Forelimb muscle (tissue), 1 donor: ENCODE measurements around the gene ANO1. TPM values are rescaled to one million over a fixed set of nuclear protein-coding genes. Genes with fewer than 3 reads are reported as not detected.
"Not testable (repeated sequence)": the region's sequence is repeated elsewhere in the genome, so short reads cannot be mapped to it uniquely, and the experiment has no call there.

Experiments used
- DNase-seq: peaks from one replicate; pipeline ENCODE4 v3.0.0-alpha.2; 2013; ENCODE audit warnings: low read depth
- polyA plus RNA-seq: library from polyadenylated mRNA; unstranded; fragments of 120-200 nt; gene quantifications from one replicate; pipeline ENCODE4 v1.2.1, GENCODE V29; 2013; ENCODE audit not compliant: insufficient read length

The ANO1 gene
- 6.3 TPM for polyA plus RNA-seq

DNA sequence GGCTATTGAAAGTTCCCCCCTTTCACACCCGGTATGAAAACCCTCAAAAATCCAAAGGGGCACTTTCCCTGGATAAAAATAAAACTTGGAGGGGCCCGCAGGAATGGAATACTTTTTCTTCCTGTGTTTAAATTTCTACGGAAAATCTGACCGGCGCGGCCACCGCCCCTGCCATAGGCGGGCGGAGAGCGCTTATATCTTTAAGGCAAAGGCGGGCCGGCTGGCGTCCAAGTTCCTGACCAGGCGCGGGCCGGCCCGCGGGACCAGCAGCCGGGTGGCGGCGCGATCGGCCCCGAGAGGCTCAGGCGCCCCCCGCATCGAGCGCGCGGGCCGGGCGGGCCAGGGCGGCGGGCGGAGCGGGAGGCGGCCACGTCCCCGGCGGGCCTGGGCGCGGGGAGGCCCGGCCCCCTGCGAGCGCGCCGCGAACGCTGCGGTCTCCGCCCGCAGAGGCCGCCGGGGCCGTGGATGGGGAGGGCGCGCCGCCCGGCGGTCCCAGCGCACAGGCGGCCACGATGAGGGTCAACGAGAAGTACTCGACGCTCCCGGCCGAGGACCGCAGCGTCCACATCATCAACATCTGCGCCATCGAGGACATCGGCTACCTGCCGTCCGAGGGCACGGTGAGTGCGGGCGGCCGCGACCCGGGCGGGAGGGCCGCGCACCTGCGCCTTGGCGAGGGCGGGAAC lies at the start of gene ANO1:
TSS of gene ANO1 (plus strand) at position 223 of the 686 bp plus-strand sequence. CDS start at position 513, 290 bp downstream.
- no peak for DNase-seq

DNA sequence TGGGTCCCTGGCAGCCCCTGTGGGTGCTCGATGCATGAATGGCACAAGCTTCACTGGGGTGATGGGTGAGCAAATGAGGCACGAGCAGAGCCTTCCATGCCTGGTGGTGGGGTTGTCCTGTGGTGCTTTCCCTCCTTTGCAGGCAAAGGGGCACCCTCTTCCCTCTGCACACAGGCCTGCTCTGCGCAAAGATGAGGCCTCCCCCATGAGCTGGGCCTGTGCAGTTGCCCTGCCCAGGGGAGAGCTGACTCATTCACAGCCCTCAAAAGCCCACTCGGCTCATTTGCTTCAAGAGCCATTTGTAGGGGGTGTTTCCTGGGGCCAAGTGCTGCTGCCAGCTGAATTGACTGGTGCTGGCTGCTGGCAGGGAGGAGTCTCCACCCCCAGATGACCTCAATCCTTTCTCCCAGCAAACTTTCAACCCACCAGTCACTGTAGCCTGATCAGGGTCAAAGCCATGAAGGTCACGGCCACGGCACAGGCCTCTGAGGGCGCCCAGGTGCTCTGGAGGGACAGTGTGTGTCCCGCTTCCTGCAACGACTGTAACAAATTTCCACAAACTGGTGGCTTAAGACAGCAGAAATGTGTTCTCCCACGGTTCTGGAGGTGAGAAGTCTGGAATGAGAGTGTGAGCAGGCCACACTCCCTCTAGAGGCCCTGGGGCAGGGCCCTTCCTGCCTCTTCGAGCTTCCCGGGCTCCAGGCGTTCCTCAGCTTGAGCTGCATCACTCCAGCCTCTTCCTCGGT lies 48.8 kb upstream of the ANO1 start:
- DNase-seq = no peak

DNA sequence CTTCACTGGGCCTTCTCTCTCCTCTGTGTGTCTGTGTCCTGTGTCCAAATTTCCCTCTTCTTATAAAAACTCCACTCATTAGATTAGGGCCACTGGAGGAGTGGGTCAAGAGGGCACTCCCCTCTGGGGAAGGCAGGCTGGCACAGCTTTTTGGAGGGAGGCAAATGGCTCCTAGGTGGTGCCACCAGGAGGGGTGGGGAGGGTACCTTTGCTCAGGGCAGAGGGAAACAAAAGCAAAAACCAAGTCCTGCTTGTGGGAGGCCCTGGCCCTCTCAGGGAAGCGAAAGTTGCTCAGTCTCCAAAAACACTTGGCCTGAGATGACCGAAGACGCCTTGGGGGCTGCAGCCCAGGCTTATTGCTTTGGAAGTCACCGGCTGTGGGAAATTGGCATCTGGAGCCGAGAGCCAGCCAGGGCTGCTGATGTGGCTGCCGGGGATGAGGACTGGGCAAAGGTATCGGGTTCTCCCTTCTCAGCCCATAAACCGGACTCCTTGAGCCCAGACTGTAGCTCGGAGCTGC lies 48.2 kb upstream of the ANO1 start:
- DNase-seq = no peak

DNA sequence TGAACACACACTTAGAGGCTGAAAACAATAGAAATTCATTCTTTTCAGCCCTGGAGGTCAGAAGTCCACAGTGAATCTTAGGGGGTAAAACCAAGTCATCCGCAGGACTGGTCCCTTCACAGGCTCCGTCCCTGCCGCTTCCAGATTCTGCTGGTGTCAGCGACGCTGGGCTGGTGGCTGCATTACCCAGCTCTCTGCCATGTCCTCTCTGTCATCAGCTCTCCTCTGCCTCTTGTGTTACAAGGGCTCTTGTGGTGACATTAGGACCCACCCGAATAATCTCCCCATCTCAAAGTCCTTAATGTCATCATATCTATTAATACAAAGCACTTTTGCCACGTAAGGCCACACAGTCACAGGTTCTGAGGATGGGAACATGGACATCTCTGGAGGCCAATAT lies 47.7 kb upstream of the ANO1 start:
- no peak for DNase-seq

DNA sequence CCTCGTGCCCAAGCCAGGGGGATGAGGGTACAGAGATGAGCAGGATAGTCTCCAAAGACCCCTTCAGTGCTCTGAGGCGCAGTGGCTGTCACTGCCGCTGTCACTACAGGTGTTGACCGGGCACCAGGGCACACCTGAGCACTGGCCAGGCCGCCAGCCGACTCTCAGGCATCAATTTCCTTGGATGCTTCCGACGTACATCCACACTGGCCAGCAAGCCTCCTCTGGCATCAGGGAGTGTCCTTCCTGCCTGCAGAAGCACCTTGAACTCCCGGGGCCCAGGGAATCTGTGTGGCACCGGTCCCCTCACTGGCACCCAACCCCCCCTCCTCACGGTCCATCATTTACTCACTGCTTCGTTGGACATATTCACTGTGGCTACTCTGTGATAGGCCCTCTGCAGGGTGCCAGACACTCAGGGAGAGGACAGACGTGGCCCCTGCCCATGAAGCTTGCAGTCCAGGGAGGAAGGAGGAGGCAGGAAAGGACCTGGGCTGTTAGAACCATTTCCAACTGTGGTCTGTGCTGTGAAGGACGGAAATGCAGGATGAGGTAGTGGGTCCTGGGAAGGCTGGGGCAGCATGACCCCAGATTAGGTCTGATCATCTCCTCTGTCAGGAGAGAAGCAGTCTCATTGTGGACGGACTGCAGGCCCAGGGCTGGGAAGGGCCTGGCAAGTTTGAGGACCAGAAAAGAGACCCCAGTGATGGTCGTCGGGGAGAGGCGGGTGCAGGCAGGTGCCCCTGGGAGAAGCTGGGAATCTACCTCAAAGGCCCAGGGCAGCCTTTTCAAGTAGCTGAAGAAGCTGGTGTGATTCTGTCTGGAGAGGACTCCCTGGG lies 46.3 kb upstream of the ANO1 start:
- DNase-seq = no peak

DNA sequence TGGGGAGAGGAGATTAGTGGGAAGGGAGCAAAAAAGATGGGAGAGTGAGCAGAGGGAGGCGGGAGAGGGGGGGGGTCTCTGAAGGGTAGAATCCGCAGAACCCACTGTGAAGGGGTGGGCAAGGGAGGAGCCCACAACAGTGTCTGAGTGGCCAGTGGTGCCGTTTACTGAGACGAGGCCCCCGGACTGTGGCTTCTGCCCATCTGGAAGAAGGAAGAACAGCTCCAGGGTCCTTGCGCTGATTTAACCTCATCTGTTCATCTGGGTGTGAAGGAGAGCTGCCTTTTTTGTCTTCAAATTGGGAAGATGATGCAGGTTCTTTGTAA lies 45.7 kb upstream of the ANO1 start:
- no peak for DNase-seq

DNA sequence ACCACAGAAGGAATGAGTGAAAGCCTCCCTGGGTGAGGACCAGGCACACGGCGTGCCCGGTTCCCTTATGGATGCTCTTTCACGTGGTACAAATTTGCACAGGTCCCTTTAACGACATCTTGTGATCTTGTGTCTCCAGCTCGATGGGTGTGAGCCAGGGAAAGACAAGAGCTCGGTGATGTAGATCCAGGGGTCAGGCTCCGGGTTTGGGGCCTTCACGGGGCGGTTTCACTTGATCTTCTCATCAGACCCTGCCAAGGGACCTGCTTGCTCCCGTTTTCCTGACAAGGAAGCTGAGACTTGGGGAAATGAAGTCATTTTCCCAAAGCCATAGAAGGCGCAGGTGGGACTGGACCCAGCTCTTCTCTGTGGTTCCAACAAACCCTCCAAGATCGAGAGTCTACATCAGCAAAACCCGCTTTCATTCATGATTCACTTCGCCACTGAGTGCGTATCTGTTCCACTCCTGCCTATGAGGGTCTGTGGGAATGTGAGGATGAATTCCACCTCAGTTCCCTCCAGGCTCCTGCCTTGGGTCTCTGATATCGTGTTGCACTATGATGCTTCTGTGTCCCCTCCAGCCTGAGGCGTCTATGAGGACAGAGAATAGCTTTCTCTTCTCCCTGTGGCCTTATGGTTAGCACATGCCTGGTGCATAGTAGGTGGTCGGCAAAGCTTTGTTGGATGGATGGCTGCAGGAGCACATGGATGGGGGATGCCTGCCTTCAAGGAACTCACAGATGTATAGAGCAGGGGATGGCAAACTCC lies 45.0 kb upstream of the ANO1 start:
- DNase-seq = no peak

DNA sequence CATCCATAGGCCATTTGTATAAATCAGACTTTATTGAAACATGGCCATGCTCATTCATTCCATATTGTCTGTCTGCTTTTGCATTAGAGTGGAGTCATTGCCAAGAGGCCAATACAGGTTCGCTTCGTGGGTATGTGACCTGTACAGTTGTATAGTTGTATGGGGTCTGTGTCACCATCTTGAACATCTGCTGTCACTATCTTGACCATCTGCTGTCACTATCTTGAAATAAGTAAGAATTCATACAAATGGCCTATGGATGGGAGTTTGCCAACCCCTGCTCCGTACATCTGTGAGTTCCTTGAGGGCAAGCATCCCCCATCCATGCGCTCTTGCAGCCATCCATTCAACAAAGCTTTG lies 44.4 kb upstream of the ANO1 start:
- DNase-seq = no peak

DNA sequence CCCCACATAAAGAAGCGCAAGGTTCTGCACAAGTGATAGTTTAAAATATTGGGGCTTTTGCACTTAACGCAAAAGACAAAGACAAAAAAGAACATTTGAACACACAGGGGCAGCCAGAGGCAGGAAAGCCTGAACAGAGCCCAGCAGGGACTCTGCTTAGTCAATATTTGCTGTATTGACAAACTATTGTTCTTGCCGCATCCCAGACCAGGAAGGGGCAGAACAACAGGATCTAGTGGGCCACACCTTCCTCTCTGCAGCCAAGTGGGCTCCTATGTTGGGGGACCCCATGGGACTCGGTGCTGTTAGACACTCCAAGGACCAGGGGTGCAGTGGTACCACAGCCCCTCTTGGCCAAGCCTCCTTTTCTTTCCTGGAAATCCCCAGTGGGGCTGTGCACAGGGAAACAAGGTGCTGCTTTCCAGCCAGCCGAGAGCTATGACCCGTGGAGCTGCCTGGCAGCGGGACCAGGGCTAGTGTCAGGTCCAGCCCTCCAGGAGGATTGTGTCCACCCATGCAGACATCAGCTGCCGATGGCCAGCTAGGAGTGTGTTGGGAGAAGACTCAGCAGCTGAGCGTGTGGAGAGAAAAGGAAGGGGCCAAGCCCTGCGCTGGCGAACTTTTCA lies 43.3 kb upstream of the ANO1 start:
- DNase-seq = no peak

DNA sequence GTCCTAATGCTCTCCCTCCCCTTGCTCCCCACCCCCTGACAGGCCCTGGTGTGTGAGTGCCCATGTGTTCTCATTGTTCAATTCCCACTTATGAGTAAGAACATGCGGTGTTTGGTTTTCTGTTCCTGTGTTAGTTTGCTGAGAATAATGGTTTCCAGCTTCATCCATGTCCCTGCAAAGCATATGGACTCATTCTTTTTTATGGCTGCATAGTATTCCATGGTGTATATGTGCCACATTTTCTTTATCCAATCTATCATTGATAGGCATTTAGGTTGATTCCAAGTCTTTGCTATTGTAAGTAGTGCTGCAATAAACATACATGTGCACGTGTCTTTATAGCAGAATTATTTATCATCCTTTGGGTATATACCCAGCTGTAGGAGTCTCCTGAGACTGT lies 42.5 kb upstream of the ANO1 start:
- DNase-seq = not testable (repeated sequence)

DNA sequence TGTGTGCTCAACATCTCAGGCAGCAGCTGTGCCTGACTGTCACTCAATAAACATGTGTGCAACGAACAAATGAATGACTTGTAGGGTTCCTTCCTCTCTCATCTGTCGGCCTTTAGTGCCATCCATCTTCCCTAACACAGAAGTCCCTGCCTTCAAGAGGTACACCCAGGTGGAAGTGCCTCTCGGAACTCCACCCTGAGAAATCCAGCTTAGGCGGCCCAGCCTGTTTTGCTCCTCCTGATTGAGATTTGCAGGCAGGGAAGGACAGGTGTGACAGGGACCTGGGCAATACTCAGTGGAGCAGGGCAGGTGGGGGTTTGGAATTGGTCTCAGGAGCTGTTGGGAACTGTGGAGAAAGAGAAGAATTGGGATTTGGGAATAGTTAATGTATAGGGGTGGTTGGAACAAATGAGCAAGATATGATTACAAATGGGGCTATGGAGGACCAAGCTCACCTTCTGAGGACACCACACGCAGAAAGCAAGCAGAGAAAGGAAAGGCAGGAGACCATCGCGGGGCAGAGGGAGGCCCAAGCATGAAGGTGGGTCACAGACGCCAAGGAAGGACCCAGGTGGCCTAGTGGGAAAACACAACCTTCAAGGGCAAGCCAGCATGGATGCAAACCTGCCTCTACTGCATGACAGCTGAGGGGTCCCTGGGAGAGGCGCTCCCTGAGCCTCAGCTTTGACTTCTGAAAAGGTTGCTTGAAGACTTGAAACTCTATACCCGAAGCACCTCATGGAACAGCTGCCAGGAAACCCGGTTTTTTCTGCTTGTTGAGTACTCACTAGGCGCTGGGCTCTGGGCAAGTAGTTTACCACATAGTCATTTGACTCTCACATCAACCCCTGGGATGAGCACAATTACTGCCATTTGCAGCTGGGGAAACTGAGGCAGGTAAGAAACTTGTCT lies 40.9 kb upstream of the ANO1 start:
- no peak for DNase-seq

DNA sequence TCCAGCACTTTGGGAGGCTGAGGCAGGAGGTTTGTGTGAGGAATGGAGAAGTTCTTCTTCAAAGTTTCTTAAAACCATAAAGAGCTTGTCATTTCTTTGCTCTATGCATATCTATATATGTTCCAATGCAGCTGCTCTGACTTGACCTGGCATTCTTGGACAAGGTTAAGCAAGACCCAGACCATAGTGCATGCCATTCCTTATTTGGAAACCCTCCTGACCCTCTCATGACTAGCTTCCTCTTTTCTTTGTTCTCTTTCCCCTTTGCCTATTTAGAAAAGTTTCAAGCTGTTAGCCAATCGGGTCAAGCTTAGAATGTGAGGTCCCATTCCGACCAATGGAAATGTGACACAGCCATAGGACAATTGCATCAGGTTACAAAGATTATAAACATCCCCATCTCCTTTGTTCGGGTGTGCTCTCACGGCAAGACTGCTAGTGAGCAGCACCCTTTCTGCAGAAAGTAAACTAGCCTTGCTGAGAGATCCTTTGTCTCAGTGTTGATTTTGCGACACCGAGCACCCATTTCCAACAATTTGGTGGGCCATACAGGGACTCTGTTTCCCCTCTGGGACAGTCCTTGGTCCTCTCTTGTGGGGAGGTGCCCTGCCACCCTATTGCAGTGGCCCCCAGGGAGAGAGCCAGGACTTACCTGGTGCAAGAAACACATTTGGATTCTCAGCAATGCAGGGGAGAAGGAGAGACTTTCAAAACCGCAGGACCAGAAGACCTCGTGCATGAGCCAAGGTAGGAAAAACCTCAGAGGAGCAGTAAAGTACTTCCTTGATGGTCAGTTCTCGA lies 39.9 kb upstream of the ANO1 start:
- DNase-seq = no peak

DNA sequence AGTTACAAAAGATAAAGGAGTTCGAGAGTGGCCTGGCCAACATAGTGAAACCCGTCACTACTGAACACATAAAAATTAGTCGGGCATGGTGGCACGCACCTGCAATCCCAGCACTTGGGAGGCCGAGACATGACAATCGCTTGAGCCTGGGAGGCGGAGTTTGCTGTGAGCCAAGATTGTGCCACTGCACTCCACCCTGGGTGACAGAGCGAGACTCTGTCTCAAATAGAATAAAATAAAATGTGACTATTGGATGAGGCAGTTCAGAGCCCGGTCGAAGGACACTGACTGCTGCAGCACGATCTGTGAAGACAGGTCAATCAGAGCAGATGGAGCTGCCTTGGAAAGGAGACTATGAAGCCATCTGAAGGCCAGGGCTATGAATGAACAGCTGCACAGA lies 37.7 kb upstream of the ANO1 start:
- DNase-seq = no peak

DNA sequence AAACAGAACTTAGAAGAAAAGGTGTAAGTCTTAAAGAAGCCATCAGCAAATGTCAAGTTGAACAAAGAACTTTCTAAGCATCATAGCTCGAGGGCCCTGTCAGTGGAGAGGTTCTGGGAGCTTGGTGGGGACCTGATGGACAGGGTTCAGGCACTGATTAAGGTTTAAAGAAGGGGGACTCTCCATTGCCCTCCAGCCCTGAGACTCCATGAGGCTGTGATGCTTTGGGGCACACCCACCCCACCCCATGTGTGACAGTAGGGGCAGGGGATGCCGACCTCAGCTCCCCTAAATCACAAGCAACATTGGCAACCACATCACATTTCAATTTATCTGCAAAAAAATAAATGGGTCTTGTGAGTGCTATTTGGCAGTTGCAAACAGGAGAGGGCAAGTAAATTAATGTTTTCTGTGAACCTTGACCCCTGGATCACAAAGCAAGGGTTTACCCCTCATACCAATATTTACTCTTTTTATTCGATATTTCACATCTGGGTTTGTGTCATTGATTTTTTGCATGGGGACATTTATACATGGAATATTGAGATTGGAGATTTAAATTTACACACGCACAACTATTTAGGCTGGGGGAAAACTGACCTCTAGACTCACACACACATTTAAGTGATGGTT lies 37.1 kb upstream of the ANO1 start:
- no peak for DNase-seq

DNA sequence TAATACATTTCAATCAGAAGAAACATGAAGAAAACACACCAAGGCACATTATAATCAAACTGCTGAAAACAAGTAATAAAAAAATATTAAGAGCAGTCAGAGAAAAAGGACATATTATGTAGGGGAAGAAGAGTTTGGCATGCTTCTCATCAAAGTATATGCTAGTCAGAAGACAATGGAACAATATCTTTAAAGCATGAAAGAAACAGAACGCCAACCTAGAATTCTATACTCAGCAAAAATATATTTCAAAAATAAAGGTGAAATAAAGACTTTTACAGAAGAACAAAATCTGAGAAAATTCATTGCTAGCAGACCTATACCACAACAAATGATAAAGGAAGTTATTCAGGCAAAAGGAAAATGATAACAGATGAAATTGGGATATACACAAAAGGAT lies 34.6 kb upstream of the ANO1 start:
- DNase-seq = no peak

DNA sequence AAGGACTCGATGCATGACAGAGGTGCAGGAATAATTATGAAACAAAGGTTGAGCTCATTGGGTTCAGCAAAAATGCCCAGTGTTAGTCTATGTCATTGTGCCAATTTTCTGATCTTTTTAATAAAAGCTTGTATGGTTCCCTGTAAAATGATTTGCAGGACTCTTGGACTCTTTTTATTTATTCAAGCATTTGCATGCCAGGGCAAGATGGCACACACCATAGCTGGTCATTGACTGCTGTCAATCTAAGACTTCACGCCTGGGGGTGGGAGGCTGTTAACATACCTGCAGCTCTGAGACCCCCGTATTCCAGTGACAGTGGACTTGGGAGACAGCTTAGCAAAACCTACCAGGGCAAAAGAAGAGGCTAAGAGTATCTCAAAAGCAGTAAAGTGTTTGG lies 32.0 kb upstream of the ANO1 start:
- no peak for DNase-seq

DNA sequence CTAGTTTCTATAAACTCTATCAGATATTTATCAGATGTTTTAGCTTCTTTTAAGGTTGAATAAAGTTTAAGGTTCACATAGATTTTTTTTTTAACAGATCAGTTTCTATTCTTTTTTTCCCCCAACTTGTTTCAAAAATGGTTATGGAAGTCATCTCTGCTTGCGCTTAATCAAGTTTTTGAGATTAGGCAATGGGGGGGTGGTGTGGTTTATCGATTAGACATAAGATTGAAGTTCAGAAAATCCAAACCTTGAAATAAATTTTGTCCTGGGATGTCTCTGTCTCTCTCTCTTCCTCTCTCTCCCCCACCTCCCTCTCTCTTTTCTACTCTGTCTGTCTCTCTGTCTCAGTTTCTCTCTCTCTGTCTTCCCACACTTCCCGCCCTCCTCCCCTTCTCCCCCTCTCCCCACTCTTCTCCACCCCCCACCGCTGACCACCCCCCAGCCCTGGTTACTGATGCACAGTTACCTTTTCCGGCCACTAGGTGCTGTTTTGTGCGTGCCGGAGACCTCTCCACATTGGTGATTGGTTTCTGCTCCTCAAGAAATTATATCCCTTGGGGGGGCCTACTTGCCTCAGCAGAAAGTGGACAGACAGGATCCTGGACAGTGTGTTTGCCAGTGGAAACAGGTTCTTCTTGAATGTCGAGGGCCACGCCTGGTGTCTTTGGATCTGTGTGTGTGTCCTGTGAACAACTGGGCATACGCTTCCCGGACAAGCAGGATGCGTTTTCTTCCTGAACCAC lies 29.7 kb upstream of the ANO1 start:
- no peak for DNase-seq

DNA sequence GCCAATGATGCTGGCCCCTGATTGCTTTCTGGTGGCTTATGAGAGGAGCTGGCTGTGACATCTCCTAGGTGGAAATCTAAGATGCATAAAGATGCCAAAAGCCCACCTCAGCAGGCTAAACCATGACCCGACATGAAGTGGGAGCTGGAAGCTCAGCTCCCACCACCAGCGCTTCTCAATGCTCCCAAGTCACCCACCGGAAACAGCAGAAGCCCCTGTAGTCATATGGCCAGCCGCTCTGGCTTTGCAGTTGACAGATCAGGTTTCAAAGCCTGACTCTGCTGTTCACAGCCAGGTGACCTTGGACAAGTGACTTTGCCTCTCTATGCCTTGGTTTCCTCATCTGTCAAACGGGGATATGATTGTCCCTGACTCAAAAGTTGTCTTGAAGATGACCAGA lies 29.1 kb upstream of the ANO1 start:
- DNase-seq = no peak
